ENCODE measurements around the gene B3GNT4. TPM values are rescaled to one million over a fixed set of nuclear protein-coding genes. Genes with fewer than 3 reads are reported as not detected.

Gene B3GNT4
- total RNA-seq, 4 donors from 2014 or later = 3.3 to 12.9 (median 5.6) TPM

- TF ChIP-seq POLR2AphosphoS5 (IDR thresholded peaks at IDR 0.05) = no peak
- TF ChIP-seq POLR2A (IDR thresholded peaks at IDR 0.05) = no peak
- no peak for TF ChIP-seq CTCF (IDR thresholded peaks at IDR 0.05)
- TF ChIP-seq EP300 (IDR thresholded peaks at IDR 0.05) = no peak
- no peaks in the 10 kb centered on the region for H3K9me3 ChIP-seq
- WGBS = 75% methylated on average over 8 of the region's 8 CpGs
- no peak overlapping the region for H3K4me3 ChIP-seq
- H3K4me1 ChIP-seq = no peaks in the 10 kb centered on the region
- DNase-seq (ENCODE audit: low spot score in 2 of 2) = no peak
- H3K36me3 ChIP-seq = no peaks in the 10 kb centered on the region
- peaks cover 3% of the 10 kb centered on the region for H3K27me3 ChIP-seq
- H3K27ac ChIP-seq = no peak overlapping the region
Observed at GRCh38 chr12:122161682-122162081, 41.8 kb upstream of the B3GNT4 start.

- DNase-seq (ENCODE audit: low spot score in 2 of 2) = no peak
- TF ChIP-seq POLR2A (IDR thresholded peaks at IDR 0.05) (no peak), EP300 (IDR thresholded peaks at IDR 0.05) (no peak), CTCF (IDR thresholded peaks at IDR 0.05) (no peak), POLR2AphosphoS5 (IDR thresholded peaks at IDR 0.05) (no peak)
- peaks cover 3% of the 10 kb centered on the region for H3K27me3 ChIP-seq
- no peak overlapping the region for H3K4me3 ChIP-seq
- no peaks in the 10 kb centered on the region for H3K36me3 ChIP-seq
- no peaks in the 10 kb centered on the region for H3K4me1 ChIP-seq
- no peak overlapping the region for H3K27ac ChIP-seq
- WGBS = 86% methylated on average over 3 of the region's 3 CpGs
- H3K9me3 ChIP-seq = no peaks in the 10 kb centered on the region
Observed at GRCh38 chr12:122162976-122163375, 40.5 kb upstream of the B3GNT4 start.

GRCh38 chr12:122166422-122167349, 36.8 kb upstream of the B3GNT4 start:
- Histone ChIP-seq H3K4me1 (no peaks in the 10 kb centered on the region), H3K4me3 (no peak overlapping the region), H3K36me3 (no peaks in the 10 kb centered on the region), H3K9me3 (no peaks in the 10 kb centered on the region), H3K27me3 (peaks cover 3% of the 10 kb centered on the region), H3K27ac (no peak overlapping the region)
- DNase-seq (ENCODE audit: low spot score in 2 of 2) = no peak
- TF ChIP-seq EP300 (IDR thresholded peaks at IDR 0.05) (no peak), POLR2AphosphoS5 (IDR thresholded peaks at IDR 0.05) (no peak), POLR2A (IDR thresholded peaks at IDR 0.05) (no peak), CTCF (IDR thresholded peaks at IDR 0.05) (no peak)
- WGBS = 89% methylated on average over 12 of the region's 22 CpGs

DNA sequence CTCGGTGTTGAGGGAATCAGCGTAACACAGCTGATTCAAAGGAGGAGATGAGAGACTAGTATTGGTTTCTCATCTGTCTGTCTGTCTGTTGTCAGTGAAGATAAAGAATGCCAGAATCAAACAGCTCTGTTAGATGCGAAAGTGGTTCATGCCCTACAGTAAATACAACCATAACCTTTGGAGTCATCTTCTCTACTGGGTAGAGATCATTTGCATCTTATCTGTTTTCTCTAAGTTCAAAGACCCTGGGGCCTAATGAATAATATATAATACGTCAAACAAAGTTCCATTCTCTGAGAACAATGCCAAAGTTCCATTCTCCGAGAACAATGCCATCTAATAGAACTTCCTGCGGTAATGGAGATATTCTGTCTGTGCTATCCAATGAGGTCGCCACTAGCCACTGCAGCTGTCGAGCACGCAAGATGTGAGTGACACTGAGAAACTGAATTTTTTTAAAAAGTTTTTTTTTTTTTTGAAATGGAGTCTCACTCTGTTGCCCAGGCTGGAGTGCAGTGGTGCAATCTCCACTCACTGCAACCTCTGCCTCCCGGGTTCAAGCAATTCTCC, 36.1 kb upstream of the B3GNT4 start:
- Histone ChIP-seq H3K4me3 (no peak overlapping the region), H3K27me3 (no peaks in the 10 kb centered on the region), H3K9me3 (no peaks in the 10 kb centered on the region), H3K36me3 (no peaks in the 10 kb centered on the region), H3K4me1 (no peaks in the 10 kb centered on the region), H3K27ac (no peak overlapping the region)
- WGBS = 81% methylated on average over 10 of the region's 10 CpGs
- DNase-seq (ENCODE audit: low spot score in 2 of 2) = no peak
- no peak for TF ChIP-seq EP300 (IDR thresholded peaks at IDR 0.05)
- TF ChIP-seq CTCF (IDR thresholded peaks at IDR 0.05) = no peak
- no peak for TF ChIP-seq POLR2AphosphoS5 (IDR thresholded peaks at IDR 0.05)

DNA sequence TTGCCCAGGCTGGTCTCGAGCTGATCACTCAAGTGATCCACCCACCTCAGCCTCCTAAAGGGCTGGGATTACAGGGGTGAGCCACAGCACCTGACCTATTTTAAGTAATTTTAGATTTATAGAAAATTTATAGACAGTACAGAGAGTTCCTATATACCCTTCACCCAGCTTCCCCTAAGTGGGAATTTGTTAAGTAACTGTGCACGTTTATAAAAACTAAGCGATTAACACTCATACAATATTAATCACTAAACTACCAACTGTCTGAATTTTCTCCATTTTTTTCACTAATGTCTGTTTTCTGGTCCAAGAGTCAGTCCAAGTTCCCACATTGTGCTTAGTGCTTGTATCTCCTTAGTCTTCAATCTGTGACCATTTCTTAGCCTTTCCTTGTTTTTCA, 35.0 kb upstream of the B3GNT4 start:
- no peak for DNase-seq (ENCODE audit: low spot score in 2 of 2)
- no peaks in the 10 kb centered on the region for H3K36me3 ChIP-seq
- no peaks in the 10 kb centered on the region for H3K27me3 ChIP-seq
- no peak overlapping the region for H3K4me3 ChIP-seq
- TF ChIP-seq EP300 (IDR thresholded peaks at IDR 0.05) = no peak
- TF ChIP-seq POLR2A (IDR thresholded peaks at IDR 0.05) = no peak
- no peak for TF ChIP-seq CTCF (IDR thresholded peaks at IDR 0.05)
- no peak for TF ChIP-seq POLR2AphosphoS5 (IDR thresholded peaks at IDR 0.05)
- no peaks in the 10 kb centered on the region for H3K9me3 ChIP-seq
- WGBS = 93% methylated on average over 3 of the region's 3 CpGs
- H3K27ac ChIP-seq = no peak overlapping the region
- H3K4me1 ChIP-seq = no peaks in the 10 kb centered on the region

Data from suprapubic skin (tissue), 4 donors.